Panc1 (cell line): ENCODE measurements around the gene RHEX. TPM values are rescaled to one million over a fixed set of nuclear protein-coding genes. Genes with fewer than 3 reads are reported as not detected.

Experiments
- ATAC-seq: fragments of 200-7000 bp; cut with Tn5 transposase; 2 replicates; pipeline ENCODE4 v1.9.1; 2020; ENCODE audit warnings: mild to moderate bottlenecking, moderate library complexity
- BruUV-seq: library from RNA; stranded (reverse); fragments of 400-500 nt; replicated peaks from 2 replicates; lab custom pipeline; 2021; lab: Mats Ljungman, UMichigan
- CTCF ChIA-PET: fragments of 300-600 bp; sonication (Branson Sonifier 250); formaldehyde crosslinking; loops from one replicate; lab custom pipeline; 2022; ENCODE audit warnings: antibody characterized with exemption; lab: Charles Lee
- POLR2A ChIA-PET: fragments of 300-600 bp; sonication (Branson Sonifier 250); formaldehyde crosslinking; loops from one replicate; lab custom pipeline; 2022; ENCODE audit warnings: antibody characterized with exemption; lab: Charles Lee
- DNase-seq: peaks from one replicate; pipeline ENCODE4 v3.0.0-alpha.2; 2010; ENCODE audit warnings: low read depth, low spot score
- H3K27ac ChIP-seq: 2 replicates; pipeline ENCODE4 v1.5.1; 2011; ENCODE audit warnings: mild to moderate bottlenecking, low read length, inconsistent platforms
- H3K27me3 ChIP-seq: fragments of 200-500 bp; sonication (Bioruptor generic); 2 replicates; pipeline ENCODE4 v1.6.0; 2014; ENCODE audit warnings: low read length, inconsistent platforms; ENCODE audit not compliant: control insufficient read depth, insufficient read depth
- H3K36me3 ChIP-seq: fragments of 200-500 bp; sonication (Bioruptor generic); 2 replicates; pipeline ENCODE4 v1.5.1; 2014; ENCODE audit warnings: inconsistent platforms, mild to moderate bottlenecking, low read length, moderate library complexity; ENCODE audit not compliant: control insufficient read depth, insufficient read depth
- H3K4me1 ChIP-seq: 2 replicates; pipeline ENCODE4 v1.5.1; 2011; ENCODE audit warnings: inconsistent platforms, mild to moderate bottlenecking, low read length, moderate library complexity; ENCODE audit not compliant: control insufficient read depth, insufficient read depth
- H3K4me3 ChIP-seq, 2 experiments: 2 replicates each; pipeline ENCODE4 v1.5.1; 2011 to 2012; ENCODE audit warnings: low read depth in 2 of 2, low read length in 2 of 2, mild to moderate bottlenecking in 2 of 2, inconsistent platforms in 1 of 2, moderate library complexity in 1 of 2
- H3K9me3 ChIP-seq: fragments of 200-500 bp; sonication (Bioruptor generic); 2 replicates; pipeline ENCODE4 v1.5.1; 2014; ENCODE audit warnings: low read depth, mild to moderate bottlenecking, inconsistent platforms, low read length, moderate library complexity; ENCODE audit not compliant: control insufficient read depth, insufficient read depth
- CTCF ChIP-seq: fragments of 450-650 bp; IDR thresholded peaks from 2 replicates; pipeline ENCODE4 v1.5.1; 2017; ENCODE audit warnings: mild to moderate bottlenecking
- POLR2AphosphoS5 ChIP-seq: IDR thresholded peaks from 2 replicates; pipeline ENCODE4 v1.6.1; 2012; ENCODE audit warnings: mild to moderate bottlenecking, low read depth, low read length, moderate library complexity
- SIN3A ChIP-seq: IDR thresholded peaks from 2 replicates; pipeline ENCODE4 v1.6.1; 2012; ENCODE audit warnings: low read depth, mild to moderate bottlenecking, low read length, moderate library complexity, borderline replicate concordance; ENCODE audit not compliant: insufficient read depth
- TCF7L2 ChIP-seq: IDR thresholded peaks from 2 replicates; pipeline ENCODE4 v1.6.1; 2011; ENCODE audit warnings: mild to moderate bottlenecking, low read depth, low read length, inconsistent platforms
- in situ Hi-C: cut with HindIII; loops from 2 replicates; pipeline ENCODE4 v1.10.0; 2016; ENCODE audit warnings: low sequenced_read_pairs, low pct_unique_long_range_greater_than_20kb
- intact Hi-C: fragments of 100-400 bp; cut with micrococcal nuclease; formaldehyde crosslinking; loops from one replicate; pipeline ENCODE4 v1.10.0; 2022; ENCODE audit not compliant: unreplicated experiment
- total RNA-seq: library from RNA; stranded (reverse); gene quantifications from one replicate; pipeline ENCODE4 v1.2.1, GENCODE V29; 2021; ENCODE audit not compliant: unreplicated experiment
- TF ChIP-seq, protein P1 (sequence below), 2 experiments: IDR thresholded peaks; 2 replicates each; pipeline ENCODE4 v1.6.1; 2011 to 2012; ENCODE audit warnings: low read depth in 2 of 2, control low read depth in 1 of 2, low read length in 1 of 2, mild to moderate bottlenecking in 1 of 2, moderate library complexity in 1 of 2; ENCODE audit not compliant: insufficient read depth in 1 of 2

RHEX gene
- total RNA-seq, 1 experiment from 2014 or later = not detected

DNA sequence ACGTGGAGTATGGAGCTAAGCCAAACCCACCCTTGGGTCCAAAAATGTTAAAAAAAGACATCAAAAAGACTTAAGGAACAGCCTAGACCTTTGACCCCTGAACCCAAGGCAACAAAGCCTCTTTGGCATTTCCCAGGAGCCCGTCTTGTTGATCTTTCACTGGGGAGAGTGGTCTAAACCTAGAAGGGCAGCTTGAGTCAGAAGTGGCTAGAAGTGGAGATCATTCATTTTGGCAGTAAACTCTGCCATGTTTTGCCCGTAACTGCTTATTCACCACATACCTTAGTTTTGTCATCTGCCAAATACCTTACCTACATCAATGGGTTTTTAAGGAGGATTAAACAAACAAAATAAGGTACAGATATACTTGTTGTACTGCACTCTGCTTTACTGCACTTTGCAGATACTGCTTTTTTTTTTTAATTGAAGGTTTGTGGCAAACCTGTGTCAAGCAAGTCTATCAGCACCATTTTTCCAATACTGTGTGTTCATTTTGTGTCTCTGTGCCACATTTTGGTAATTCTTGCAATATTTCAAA lies 27.6 kb upstream of the RHEX start:
- Histone ChIP-seq H3K9me3 (no peaks in the 10 kb centered on the region), H3K4me3 (no peak overlapping the region), H3K4me1 (no peaks in the 10 kb centered on the region), H3K27ac (no peak overlapping the region), H3K36me3 (no peaks in the 10 kb centered on the region), H3K27me3 (peaks cover 14% of the 10 kb centered on the region)
- BruUV-seq = no TSS peak
- DNase-seq (no peak), ATAC-seq (no peak)
- in situ Hi-C loops = no loop called here
- CTCF ChIA-PET = no interaction called here
- TF ChIP-seq SIN3A = no peak
- no peak for TF ChIP-seq POLR2AphosphoS5
- TF ChIP-seq, protein P1, sequence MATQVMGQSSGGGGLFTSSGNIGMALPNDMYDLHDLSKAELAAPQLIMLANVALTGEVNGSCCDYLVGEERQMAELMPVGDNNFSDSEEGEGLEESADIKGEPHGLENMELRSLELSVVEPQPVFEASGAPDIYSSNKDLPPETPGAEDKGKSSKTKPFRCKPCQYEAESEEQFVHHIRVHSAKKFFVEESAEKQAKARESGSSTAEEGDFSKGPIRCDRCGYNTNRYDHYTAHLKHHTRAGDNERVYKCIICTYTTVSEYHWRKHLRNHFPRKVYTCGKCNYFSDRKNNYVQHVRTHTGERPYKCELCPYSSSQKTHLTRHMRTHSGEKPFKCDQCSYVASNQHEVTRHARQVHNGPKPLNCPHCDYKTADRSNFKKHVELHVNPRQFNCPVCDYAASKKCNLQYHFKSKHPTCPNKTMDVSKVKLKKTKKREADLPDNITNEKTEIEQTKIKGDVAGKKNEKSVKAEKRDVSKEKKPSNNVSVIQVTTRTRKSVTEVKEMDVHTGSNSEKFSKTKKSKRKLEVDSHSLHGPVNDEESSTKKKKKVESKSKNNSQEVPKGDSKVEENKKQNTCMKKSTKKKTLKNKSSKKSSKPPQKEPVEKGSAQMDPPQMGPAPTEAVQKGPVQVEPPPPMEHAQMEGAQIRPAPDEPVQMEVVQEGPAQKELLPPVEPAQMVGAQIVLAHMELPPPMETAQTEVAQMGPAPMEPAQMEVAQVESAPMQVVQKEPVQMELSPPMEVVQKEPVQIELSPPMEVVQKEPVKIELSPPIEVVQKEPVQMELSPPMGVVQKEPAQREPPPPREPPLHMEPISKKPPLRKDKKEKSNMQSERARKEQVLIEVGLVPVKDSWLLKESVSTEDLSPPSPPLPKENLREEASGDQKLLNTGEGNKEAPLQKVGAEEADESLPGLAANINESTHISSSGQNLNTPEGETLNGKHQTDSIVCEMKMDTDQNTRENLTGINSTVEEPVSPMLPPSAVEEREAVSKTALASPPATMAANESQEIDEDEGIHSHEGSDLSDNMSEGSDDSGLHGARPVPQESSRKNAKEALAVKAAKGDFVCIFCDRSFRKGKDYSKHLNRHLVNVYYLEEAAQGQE (IDR thresholded peaks at IDR 0.05; ENCODE audit: insufficient read depth in 1 of 2, low read depth in 2 of 2, low read length in 1 of 2) = no peak
- TF ChIP-seq TCF7L2 = no peak
- no peak for TF ChIP-seq CTCF
- intact Hi-C loops = no loop called here
- POLR2A ChIA-PET = no interaction called here

GRCh38 chr1:206029484-206029883 lies 23.5 kb upstream of the RHEX start:
- CTCF ChIA-PET = interaction anchor here (0.7 to 1.9 kb wide), 2 partner anchors 9 to 76 kb away, joined by 3 to 9 read pairs; no protein-coding TSS in a partner anchor
- Histone ChIP-seq H3K36me3 (no peaks in the 10 kb centered on the region), H3K9me3 (no peaks in the 10 kb centered on the region), H3K27me3 (peaks cover 21% of the 10 kb centered on the region), H3K4me1 (no peaks in the 10 kb centered on the region), H3K27ac (no peak overlapping the region), H3K4me3 (no peak overlapping the region)
- BruUV-seq = no TSS peak
- in situ Hi-C loops = no loop called here
- intact Hi-C loops = no loop called here
- TF ChIP-seq TCF7L2 (no peak), SIN3A (no peak), CTCF (no peak), POLR2AphosphoS5 (no peak)
- TF ChIP-seq, protein P1 (IDR thresholded peaks at IDR 0.05; ENCODE audit: insufficient read depth in 1 of 2, low read depth in 2 of 2, low read length in 1 of 2) = no peak
- no peak for ATAC-seq
- no peak for DNase-seq
- POLR2A ChIA-PET = interaction anchor here (0.6 kb wide), 1 partner anchor 106 kb away, joined by 3 read pairs; no protein-coding TSS in a partner anchor
